ENCODE results near the gene PCYOX1L.

GRCh38 chr5:149383399-149383798, 25.6 kb downstream of the PCYOX1L start:
- TF ChIP-seq EZH2phosphoT487 (IDR thresholded peaks at IDR 0.05; ENCODE audit: insufficient read depth, low read depth): no peak
- TF ChIP-seq EZH2 (IDR thresholded peaks at IDR 0.05; ENCODE audit: insufficient read depth, poor library complexity, severe bottlenecking): no peak

Measured in GM23248 (cell line).